Astrocyte (in vitro differentiated cells and primary cell): Measurements from ENCODE around the gene IFNLR1. TPM values are rescaled to one million over a fixed set of nuclear protein-coding genes. Genes with fewer than 3 reads are reported as not detected.

Experiments
- DNase-seq: peaks from one replicate; pipeline ENCODE4 v3.0.0-alpha.2; 2010; ENCODE audit warnings: low read depth
- FAIRE-seq: peaks from 2 replicates; lab custom pipeline; 2011; peaks lifted over from hg19 to GRCh38; lab: Jason Lieb, UNC
- H2AFZ ChIP-seq: 2 replicates; pipeline ENCODE4 v1.6.0; 2012; ENCODE audit warnings: low read depth, low read length, inconsistent platforms
- H3K27ac ChIP-seq: 2 replicates; pipeline ENCODE4 v1.5.1; 2011; ENCODE audit warnings: low read depth, low read length, inconsistent platforms
- H3K27me3 ChIP-seq: 2 replicates; pipeline ENCODE4 v1.6.0; 2011; ENCODE audit warnings: low read length, inconsistent platforms; ENCODE audit not compliant: insufficient read depth
- H3K36me3 ChIP-seq: 2 replicates; pipeline ENCODE4 v1.5.1; 2011; ENCODE audit warnings: low read length, inconsistent platforms; ENCODE audit not compliant: insufficient read depth
- H3K4me1 ChIP-seq: 2 replicates; pipeline ENCODE4 v1.5.1; 2011; ENCODE audit warnings: low read length, inconsistent platforms; ENCODE audit not compliant: insufficient read depth
- H3K4me2 ChIP-seq: 2 replicates; pipeline ENCODE4 v1.6.0; 2012; ENCODE audit warnings: low read length, inconsistent platforms
- H3K4me3 ChIP-seq: 2 replicates; pipeline ENCODE4 v1.5.1; 2011; ENCODE audit warnings: low read depth, mild to moderate bottlenecking, low read length, inconsistent platforms; ENCODE audit not compliant: insufficient read depth
- H3K79me2 ChIP-seq: 2 replicates; pipeline ENCODE4 v1.6.0; 2012; ENCODE audit warnings: mild to moderate bottlenecking, low read length, inconsistent platforms; ENCODE audit not compliant: insufficient read depth
- H3K9ac ChIP-seq: 2 replicates; pipeline ENCODE4 v1.6.0; 2012; ENCODE audit warnings: mild to moderate bottlenecking, low read length, inconsistent platforms
- H3K9me3 ChIP-seq: 2 replicates; pipeline ENCODE4 v1.5.1; 2012; ENCODE audit warnings: low read depth, mild to moderate bottlenecking, low read length, inconsistent platforms; ENCODE audit not compliant: insufficient read depth
- H4K20me1 ChIP-seq: 2 replicates; pipeline ENCODE4 v1.6.0; 2012; ENCODE audit warnings: low read length, inconsistent platforms; ENCODE audit not compliant: insufficient read depth
- H3K27ac Mint-ChIP-seq: one replicate; pipeline ENCODE4 v1.8.0; 2021; ENCODE audit warnings: mild to moderate bottlenecking, mixed read lengths; ENCODE audit not compliant: unreplicated experiment
- H3K27me3 Mint-ChIP-seq: one replicate; pipeline ENCODE4 v1.8.0; 2021; ENCODE audit warnings: low read depth, mixed read lengths; ENCODE audit not compliant: unreplicated experiment
- H3K36me3 Mint-ChIP-seq: one replicate; pipeline ENCODE4 v1.8.0; 2021; ENCODE audit warnings: low read depth, mixed read lengths; ENCODE audit not compliant: unreplicated experiment
- H3K4me1 Mint-ChIP-seq: one replicate; pipeline ENCODE4 v1.8.0; 2021; ENCODE audit warnings: low read depth, mixed read lengths; ENCODE audit not compliant: unreplicated experiment
- H3K4me3 Mint-ChIP-seq: one replicate; pipeline ENCODE4 v1.8.0; 2021; ENCODE audit warnings: mild to moderate bottlenecking, moderate library complexity, mixed read lengths; ENCODE audit not compliant: unreplicated experiment
- H3K9me3 Mint-ChIP-seq: one replicate; pipeline ENCODE4 v1.8.0; 2021; ENCODE audit warnings: mild to moderate bottlenecking, mixed read lengths; ENCODE audit not compliant: unreplicated experiment
- EZH2 ChIP-seq: IDR thresholded peaks from 2 replicates; pipeline ENCODE4 v1.6.1; 2012; ENCODE audit warnings: mild to moderate bottlenecking, low read length, inconsistent platforms; ENCODE audit not compliant: insufficient read depth
- total RNA-seq: library from RNA; stranded (reverse); gene quantifications from 2 replicates; pipeline ENCODE4 v1.2.1, GENCODE V29; 2021
- TF ChIP-seq, protein P1 (sequence below): IDR thresholded peaks from 2 replicates; pipeline ENCODE4 v1.5.1; 2011; ENCODE audit warnings: low read depth, mild to moderate bottlenecking, inconsistent platforms, low read length, moderate library complexity; ENCODE audit not compliant: insufficient read depth

The IFNLR1 gene
- total RNA-seq, 1 donor from 2014 or later, result 1.5 TPM

DNA sequence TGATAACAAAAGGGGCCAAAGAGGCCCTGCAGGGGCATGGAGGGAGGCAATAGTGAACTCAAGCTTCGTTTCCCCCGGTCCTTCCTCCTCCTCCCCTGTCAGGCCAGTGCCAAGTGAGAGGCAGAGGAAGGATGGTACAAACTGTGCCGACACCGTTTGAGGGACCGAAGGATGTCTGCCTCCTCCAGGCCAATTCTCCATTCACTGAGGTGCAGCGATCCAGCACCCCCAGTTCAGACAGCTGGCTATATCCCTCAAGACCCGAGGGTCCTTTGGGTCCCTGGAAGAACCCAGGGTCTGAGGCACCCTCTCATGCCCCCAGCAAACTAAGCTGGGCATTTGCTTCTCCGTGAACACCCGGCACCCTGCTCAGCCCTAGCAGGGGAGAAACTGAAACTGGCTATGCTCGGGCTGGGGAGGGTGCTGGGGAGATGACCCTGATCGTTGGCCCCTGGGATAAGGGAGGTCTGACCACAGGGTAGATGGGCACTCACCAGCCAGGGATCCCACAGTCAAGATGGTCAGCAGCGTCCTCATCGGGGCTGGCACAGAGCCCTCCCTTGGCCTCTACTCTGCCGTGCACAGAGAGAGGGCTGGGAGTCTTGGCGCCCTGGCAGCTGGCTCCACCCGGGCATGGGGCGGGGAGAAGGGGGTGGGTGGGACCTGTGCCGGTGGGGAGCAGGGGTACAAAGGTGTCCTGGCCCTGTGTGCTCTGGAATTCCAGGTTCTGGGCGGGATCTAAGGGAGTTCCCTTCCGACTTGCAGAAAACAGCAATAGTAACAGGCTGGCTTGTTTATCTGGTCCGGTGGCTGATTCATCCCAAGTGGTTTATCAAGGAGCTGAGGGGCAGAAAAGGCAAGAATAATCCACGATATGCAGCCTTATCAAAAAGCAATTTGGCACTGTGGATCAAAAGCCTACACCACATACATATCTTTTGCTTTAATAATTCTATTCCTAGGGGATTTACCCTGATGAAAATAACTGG lies 44.2 kb downstream of the IFNLR1 start, which contains the start of gene IL22RA1:
Gene IL22RA1, minus strand, starts transcription at position 595 of the 989 bp plus-strand sequence. Its CDS starts 58 bp downstream, at position 537.
- DNase-seq (peak; percentile 2), FAIRE-seq (no peak)
- H4K20me1 ChIP-seq, result no peaks in the 10 kb centered on the region
- Mint-ChIP-seq H3K27ac (no peak within 1 kb of the TSS), H3K9me3 (peaks cover 4% of the 10 kb centered on the region), H3K27me3 (peaks cover 42% of the 10 kb centered on the region), H3K36me3 (no peaks in the 10 kb centered on the region), H3K4me1 (no peaks in the 10 kb centered on the region), H3K4me3 (no peak within 1 kb of the TSS)
- peaks cover 17% of the 10 kb centered on the region for H3K27me3 ChIP-seq
- H3K79me2 ChIP-seq, result no peaks in the 10 kb centered on the region
- H3K9ac ChIP-seq, result no peak within 1 kb of the TSS
- H3K36me3 ChIP-seq, result no peaks in the 10 kb centered on the region
- no peak within 1 kb of the TSS for H3K4me2 ChIP-seq
- peaks cover 2% of the 10 kb centered on the region for H3K4me1 ChIP-seq
- H3K27ac ChIP-seq, result no peak within 1 kb of the TSS
- no peak for TF ChIP-seq EZH2
- TF ChIP-seq, protein P1, sequence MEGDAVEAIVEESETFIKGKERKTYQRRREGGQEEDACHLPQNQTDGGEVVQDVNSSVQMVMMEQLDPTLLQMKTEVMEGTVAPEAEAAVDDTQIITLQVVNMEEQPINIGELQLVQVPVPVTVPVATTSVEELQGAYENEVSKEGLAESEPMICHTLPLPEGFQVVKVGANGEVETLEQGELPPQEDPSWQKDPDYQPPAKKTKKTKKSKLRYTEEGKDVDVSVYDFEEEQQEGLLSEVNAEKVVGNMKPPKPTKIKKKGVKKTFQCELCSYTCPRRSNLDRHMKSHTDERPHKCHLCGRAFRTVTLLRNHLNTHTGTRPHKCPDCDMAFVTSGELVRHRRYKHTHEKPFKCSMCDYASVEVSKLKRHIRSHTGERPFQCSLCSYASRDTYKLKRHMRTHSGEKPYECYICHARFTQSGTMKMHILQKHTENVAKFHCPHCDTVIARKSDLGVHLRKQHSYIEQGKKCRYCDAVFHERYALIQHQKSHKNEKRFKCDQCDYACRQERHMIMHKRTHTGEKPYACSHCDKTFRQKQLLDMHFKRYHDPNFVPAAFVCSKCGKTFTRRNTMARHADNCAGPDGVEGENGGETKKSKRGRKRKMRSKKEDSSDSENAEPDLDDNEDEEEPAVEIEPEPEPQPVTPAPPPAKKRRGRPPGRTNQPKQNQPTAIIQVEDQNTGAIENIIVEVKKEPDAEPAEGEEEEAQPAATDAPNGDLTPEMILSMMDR, result no peak
- no peak within 1 kb of the TSS for H3K4me3 ChIP-seq
- no peaks in the 10 kb centered on the region for H3K9me3 ChIP-seq
- H2AFZ ChIP-seq, result no peak within 1 kb of the TSS

GRCh38 chr1:24141311-24141997 lies 45.6 kb downstream of the IFNLR1 start:
- no peaks in the 10 kb centered on the region for H3K9me3 ChIP-seq
- H3K27me3 ChIP-seq, result peaks cover 16% of the 10 kb centered on the region
- H3K79me2 ChIP-seq, result no peaks in the 10 kb centered on the region
- no peak for TF ChIP-seq EZH2
- TF ChIP-seq, protein P1, result no peak
- peaks cover 3% of the 10 kb centered on the region for H3K9me3 Mint-ChIP-seq
- H3K27me3 Mint-ChIP-seq, result peaks cover 43% of the 10 kb centered on the region
- no peak for FAIRE-seq
- peaks cover 2% of the 10 kb centered on the region for H3K4me1 ChIP-seq
- no peak for DNase-seq
- H3K36me3 ChIP-seq, result no peaks in the 10 kb centered on the region
- no peak overlapping the region for H3K27ac Mint-ChIP-seq
- no peaks in the 10 kb centered on the region for H3K4me1 Mint-ChIP-seq
- H3K36me3 Mint-ChIP-seq, result no peaks in the 10 kb centered on the region
- no peak overlapping the region for H3K4me2 ChIP-seq
- no peak overlapping the region for H3K4me3 Mint-ChIP-seq
- no peak overlapping the region for H3K9ac ChIP-seq
- no peak overlapping the region for H2AFZ ChIP-seq
- no peak overlapping the region for H3K4me3 ChIP-seq
- no peak overlapping the region for H3K27ac ChIP-seq
- no peaks in the 10 kb centered on the region for H4K20me1 ChIP-seq
